Loucy (cell line): ENCODE results near the gene DLGAP1.

Experiments used
- H2AFZ ChIP-seq: fragments of 200-600 bp; sonication (generic); 2 replicates; pipeline ENCODE4 v1.6.0; 2016; ENCODE audit warnings: antibody characterized with exemption, mild to moderate bottlenecking, low read length, moderate library complexity
- H3F3A ChIP-seq: fragments of 200-600 bp; 2 replicates; pipeline ENCODE4 v1.6.0; 2016; ENCODE audit warnings: antibody characterized with exemption, low read depth, mild to moderate bottlenecking
- H3K27me3 ChIP-seq: fragments of 200-600 bp; sonication (generic); 2 replicates; pipeline ENCODE4 v1.6.1; 2014; ENCODE audit warnings: low read length, mild to moderate bottlenecking; ENCODE audit not compliant: insufficient read depth, poor library complexity, severe bottlenecking
- H3K36me3 ChIP-seq: fragments of 200-600 bp; sonication (generic); 2 replicates; pipeline ENCODE4 v1.6.1; 2016; ENCODE audit warnings: low read length; ENCODE audit not compliant: insufficient read depth
- H3K4me1 ChIP-seq: fragments of 200-600 bp; sonication (generic); 2 replicates; pipeline ENCODE4 v1.5.1; 2014; ENCODE audit warnings: low read length, mild to moderate bottlenecking; ENCODE audit not compliant: insufficient read depth, poor library complexity, severe bottlenecking
- H3K4me2 ChIP-seq: fragments of 200-600 bp; sonication (generic); 2 replicates; pipeline ENCODE4 v1.6.0; 2014; ENCODE audit warnings: antibody characterized with exemption, low read length, low read depth, mild to moderate bottlenecking; ENCODE audit not compliant: poor library complexity, severe bottlenecking
- H3K4me3 ChIP-seq: fragments of 200-600 bp; sonication (generic); 2 replicates; pipeline ENCODE4 v1.5.1; 2014; ENCODE audit warnings: low read length, mild to moderate bottlenecking, mixed read lengths; ENCODE audit not compliant: poor library complexity, severe bottlenecking
- H3K79me2 ChIP-seq: fragments of 200-600 bp; sonication (generic); 2 replicates; pipeline ENCODE4 v1.6.1; 2014; ENCODE audit warnings: low read length; ENCODE audit not compliant: insufficient read depth
- H3K9ac ChIP-seq: fragments of 200-600 bp; sonication (generic); 2 replicates; pipeline ENCODE4 v1.6.0; 2014; ENCODE audit warnings: mild to moderate bottlenecking, low read depth, low read length, moderate library complexity; ENCODE audit not compliant: poor library complexity, severe bottlenecking
- H3K9me2 ChIP-seq: fragments of 200-600 bp; sonication (generic); replicated peaks from 2 replicates; pipeline ENCODE4 v1.6.1; 2016; ENCODE audit warnings: low read depth, low read length, mixed read lengths
- H3K9me3 ChIP-seq: fragments of 200-600 bp; sonication (generic); 2 replicates; pipeline ENCODE4 v1.6.1; 2014; ENCODE audit warnings: mild to moderate bottlenecking, antibody characterized with exemption, low read length, low read depth; ENCODE audit not compliant: insufficient read depth
- H4K20me1 ChIP-seq: fragments of 200-600 bp; sonication (generic); 2 replicates; pipeline ENCODE4 v1.6.0; 2014; ENCODE audit warnings: antibody characterized with exemption, low read length, mild to moderate bottlenecking; ENCODE audit not compliant: insufficient read depth, poor library complexity, severe bottlenecking
- CTCF ChIP-seq: fragments of 200-600 bp; sonication (generic); conservative IDR thresholded peaks from 2 replicates; pipeline ENCODE4 v1.5.1; 2014; ENCODE audit warnings: mild to moderate bottlenecking, antibody characterized with exemption, low read length
- EZH2phosphoT487 ChIP-seq: fragments of 200-600 bp; IDR thresholded peaks from 2 replicates; pipeline ENCODE4 v1.6.1; 2018; ENCODE audit warnings: antibody characterized with exemption, mild to moderate bottlenecking, moderate library complexity, borderline replicate concordance

DLGAP1 gene

DNA sequence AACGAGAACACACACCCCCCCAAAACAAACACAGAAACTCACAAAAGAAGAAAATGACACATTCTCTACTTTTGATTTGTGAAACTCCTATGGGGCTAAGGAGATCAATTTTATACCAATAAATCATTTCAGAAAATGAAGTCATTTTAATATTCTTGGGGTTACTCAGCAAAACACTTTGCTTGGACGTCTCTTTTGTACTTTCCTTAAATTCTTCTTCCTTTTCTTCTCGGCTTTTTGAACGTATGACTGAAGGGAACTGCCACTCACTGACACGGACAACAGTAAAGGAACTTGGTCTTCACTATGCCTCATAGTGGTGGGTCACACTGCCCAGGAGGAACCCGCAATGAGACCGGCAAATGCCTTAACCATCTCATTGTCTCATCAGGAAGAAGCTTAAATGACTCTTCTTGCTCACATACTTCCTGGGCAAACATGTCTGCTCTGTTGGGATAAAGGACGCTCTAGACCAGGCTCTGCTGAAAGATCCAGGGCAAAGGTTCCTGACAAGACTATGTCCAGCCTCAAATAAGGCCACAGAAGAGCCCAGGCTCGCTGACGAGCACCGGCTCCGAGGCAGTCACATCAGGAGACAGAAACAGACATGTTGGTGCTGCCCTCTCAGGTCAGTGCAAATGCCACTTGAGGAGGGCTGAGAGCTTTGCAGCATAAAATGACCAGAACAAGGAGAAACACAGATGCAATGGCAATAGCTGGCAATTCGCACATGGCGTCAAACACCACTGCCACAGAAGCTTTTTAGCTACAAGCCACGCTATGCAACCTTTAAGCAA is 799.7 kb downstream of the DLGAP1 start:
- Histone ChIP-seq H3K27me3 (no peaks in the 10 kb centered on the region), H3K4me2 (no peak overlapping the region), H3K4me3 (no peak overlapping the region), H3K79me2 (no peaks in the 10 kb centered on the region), H3K9me3 (no peaks in the 10 kb centered on the region), H2AFZ (peak overlapping the region; percentile 67), H3F3A (no peaks in the 10 kb centered on the region), H3K9me2 (no peaks in the 10 kb centered on the region), H3K36me3 (no peaks in the 10 kb centered on the region), H3K9ac (no peak overlapping the region), H3K4me1 (no peaks in the 10 kb centered on the region), H4K20me1 (no peaks in the 10 kb centered on the region)
- TF ChIP-seq CTCF, result no peak
- no peak for TF ChIP-seq EZH2phosphoT487

DNA sequence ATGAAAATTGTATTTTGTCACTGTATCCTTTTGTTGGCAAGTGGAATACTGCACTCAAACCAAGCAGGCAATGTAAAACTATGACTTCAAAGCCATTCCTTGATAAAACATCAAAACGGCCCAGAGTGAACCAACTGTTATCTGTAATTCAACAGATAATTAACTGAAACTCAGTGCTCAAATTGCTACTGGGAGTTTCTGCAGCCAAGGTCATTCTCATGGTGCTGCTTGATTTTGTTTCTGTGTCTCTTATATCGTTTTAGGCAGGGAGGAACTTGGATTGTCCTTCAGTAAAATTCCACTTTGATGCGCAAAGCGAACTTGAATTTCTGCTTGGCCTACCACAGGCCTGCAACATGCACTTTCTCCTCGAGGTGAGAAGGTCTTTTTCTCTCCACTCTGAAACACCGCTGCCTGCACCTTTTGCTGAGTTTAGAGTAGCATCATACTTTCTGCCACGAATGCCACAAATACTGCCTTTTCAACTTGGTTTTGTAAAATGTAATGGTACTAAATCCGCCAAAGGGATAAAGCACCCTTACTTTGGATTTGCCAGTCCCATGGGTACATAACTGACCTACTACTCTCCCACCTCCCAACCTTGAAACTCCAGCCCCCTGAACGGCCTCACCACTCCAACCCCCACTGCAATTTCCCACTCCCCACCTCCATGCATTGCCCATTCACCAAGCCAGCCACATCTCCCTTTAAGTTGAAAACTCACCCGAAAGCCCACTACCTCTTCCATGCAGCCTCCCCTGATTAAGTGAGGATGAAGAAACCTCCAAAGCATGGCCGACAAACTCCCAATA is 800.5 kb downstream of the DLGAP1 start:
- no peak overlapping the region for H3K9ac ChIP-seq
- no peaks in the 10 kb centered on the region for H3K27me3 ChIP-seq
- H3K79me2 ChIP-seq, result no peaks in the 10 kb centered on the region
- no peak overlapping the region for H3K4me2 ChIP-seq
- H3F3A ChIP-seq, result no peaks in the 10 kb centered on the region
- no peaks in the 10 kb centered on the region for H3K4me1 ChIP-seq
- no peaks in the 10 kb centered on the region for H4K20me1 ChIP-seq
- no peaks in the 10 kb centered on the region for H3K9me3 ChIP-seq
- no peak overlapping the region for H3K4me3 ChIP-seq
- no peaks in the 10 kb centered on the region for H3K36me3 ChIP-seq
- H3K9me2 ChIP-seq, result no peaks in the 10 kb centered on the region
- TF ChIP-seq EZH2phosphoT487, result no peak
- no peak for TF ChIP-seq CTCF
- H2AFZ ChIP-seq, result no peak overlapping the region

DNA sequence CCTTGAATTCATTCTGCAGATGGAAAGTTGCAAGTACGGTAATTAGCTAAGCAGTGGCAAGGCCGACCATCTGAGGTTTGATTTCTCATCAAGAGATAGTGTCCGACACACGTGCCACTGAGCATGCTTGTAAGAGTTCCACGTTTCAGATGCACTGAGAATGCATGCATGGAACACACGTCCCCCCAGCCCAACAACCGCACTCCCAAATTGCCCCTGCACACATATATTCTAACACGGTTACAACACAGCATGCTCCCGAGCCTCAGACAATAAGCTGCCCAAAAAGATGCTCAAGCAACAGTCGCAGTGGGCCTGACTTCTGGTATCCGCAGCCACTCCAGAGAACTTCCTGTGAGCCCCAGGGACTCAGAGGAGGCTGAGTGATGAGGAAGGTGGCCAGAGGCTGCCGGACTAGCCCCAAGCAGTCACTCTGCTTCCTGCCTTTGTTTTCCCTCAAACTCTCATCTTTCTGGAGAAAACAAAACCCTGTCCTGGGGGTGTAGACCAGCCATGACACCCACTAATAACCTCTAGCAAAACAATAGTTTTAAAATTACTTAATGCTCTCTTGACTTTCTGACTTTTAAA is 801.2 kb downstream of the DLGAP1 start:
- Histone ChIP-seq H3K36me3 (no peaks in the 10 kb centered on the region), H3K4me1 (no peaks in the 10 kb centered on the region), H2AFZ (no peak overlapping the region), H4K20me1 (no peaks in the 10 kb centered on the region), H3K4me2 (no peak overlapping the region), H3K9me2 (no peaks in the 10 kb centered on the region), H3K9ac (no peak overlapping the region), H3K27me3 (no peaks in the 10 kb centered on the region), H3F3A (no peaks in the 10 kb centered on the region), H3K9me3 (no peaks in the 10 kb centered on the region), H3K79me2 (no peaks in the 10 kb centered on the region), H3K4me3 (no peak overlapping the region)
- TF ChIP-seq EZH2phosphoT487 (no peak), CTCF (no peak)
